ENCODE data around the gene BBS5.
"Not testable (repeated sequence)": the region's sequence is repeated elsewhere in the genome, so short reads cannot be mapped to it uniquely, and the experiment has no call there.

BBS5 gene

DNA sequence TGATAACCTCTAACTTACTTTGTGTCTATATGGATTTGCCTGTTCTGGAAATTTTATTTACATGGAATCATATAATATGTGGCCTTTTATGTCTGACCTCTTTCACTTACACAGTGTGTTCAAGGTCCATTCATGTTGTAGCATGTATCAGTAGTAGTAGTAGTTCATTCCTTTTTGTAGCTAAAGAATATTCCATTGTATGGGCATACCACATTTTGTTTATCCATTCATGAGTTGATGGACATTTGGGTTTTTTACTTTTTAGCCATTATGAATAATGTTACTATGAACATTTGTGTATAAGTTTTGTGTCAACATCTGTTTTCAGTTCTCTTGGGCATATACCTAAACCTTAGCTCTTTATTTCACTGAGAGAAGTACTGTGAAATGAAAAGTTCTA is 11.5 kb downstream of the BBS5 start:
- DNase-seq: no peak

DNA sequence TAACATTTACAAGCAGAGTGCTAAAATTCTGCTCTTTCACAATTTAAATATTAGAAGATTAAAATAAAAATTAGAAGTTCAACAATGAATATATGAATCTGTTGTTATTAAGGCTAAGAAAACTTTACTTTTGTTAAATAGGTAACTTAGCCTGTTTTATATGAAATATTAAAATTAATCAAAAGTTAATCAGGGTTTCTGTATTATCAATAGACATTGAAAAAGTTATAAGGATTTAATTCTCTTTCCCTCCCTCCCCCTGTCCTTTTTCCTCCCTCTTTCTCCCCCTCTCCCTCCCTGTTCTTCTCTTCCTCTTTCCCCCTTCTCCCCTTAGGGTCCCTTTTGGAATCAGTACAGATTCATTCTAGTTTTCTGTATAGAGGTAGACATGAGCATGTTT is 12.1 kb downstream of the BBS5 start:
- DNase-seq: no peak

DNA sequence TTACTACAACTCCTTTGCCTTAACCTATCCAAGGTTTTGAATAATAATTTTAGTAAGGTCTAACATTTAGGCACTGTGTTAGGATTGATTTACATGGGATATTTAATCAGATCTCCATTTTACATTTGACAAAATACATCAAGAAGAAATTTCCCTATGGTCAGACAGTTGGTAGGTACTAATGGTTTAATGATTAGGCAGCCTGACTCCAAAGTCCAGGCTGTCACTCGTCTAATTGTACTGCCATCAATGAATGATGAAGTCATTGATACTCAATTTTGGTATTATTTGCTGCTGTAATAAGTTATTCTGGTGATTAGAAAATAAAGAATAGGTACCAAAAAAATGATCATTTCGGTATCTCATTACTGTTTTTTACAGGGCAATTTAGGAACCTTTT is 14.1 kb downstream of the BBS5 start:
- no peak for DNase-seq

DNA sequence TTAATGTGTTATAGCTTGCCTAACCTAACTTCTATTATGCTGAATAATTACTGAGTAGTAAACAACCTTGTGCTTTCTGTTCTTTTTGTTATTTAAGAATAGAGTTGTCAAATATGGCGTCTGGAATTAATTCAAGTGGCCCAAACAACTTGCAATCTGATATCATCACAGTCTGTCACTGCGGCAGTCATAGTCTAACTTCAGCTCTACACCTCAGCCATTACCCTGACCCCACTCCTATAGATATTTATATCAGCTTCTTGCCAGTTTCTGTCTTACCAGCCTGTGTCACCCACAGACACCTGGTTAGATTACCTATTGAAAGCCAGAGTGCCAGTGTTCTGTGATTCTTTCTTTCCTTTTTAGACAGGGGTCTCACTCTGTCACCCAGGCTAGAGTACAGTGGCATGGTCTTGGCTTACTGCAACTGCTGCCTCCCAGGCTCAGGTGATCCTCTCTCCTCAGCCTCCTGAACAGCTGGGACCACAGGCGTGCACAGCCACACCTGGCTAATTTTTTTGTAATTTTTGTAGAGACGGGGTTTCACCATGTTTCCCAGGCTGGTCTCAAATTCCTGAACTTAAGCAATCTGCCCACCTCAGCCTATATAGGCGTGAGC is 16.1 kb downstream of the BBS5 start:
- no peak for DNase-seq

DNA sequence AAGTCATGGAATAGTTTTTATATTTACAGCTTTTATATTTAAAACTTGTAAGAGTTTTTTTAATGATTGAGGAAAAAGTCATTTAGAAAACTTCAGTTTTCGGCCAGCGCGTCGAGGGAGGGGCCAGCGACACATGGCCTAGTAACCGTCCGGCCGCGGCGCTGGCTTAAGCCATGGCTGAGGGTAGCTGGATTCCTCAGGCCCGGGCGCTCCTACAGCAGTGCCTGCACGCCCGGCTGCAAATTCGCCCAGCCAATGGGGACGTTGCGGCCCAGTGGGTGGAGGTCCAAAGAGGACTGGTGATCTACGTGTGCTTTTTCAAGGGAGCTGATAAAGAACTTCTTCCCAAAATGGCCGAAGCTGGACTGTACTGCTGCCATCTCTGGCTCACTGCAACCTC is 25.4 kb downstream of the BBS5 start:
- no peak for DNase-seq

DNA sequence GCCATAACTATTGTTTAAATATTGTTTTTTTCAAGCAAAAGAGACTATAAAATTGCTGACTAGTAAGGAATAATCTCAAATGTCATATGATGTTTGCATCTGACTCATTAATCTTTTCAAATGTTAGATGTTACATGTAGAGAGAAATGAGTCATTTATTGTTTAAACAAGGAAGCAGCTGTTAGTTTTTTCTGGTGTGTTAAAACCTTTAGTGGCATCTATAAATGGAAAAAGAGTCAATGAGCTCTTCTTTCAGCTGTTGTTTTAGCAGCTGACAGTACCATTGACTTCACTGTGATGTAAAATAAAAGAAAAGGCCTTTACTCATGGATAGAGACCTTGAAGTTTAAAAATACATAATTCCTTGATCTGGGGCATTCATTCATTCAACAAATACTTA is 28.4 kb downstream of the BBS5 start:
- peak; percentile 42 for DNase-seq

DNA sequence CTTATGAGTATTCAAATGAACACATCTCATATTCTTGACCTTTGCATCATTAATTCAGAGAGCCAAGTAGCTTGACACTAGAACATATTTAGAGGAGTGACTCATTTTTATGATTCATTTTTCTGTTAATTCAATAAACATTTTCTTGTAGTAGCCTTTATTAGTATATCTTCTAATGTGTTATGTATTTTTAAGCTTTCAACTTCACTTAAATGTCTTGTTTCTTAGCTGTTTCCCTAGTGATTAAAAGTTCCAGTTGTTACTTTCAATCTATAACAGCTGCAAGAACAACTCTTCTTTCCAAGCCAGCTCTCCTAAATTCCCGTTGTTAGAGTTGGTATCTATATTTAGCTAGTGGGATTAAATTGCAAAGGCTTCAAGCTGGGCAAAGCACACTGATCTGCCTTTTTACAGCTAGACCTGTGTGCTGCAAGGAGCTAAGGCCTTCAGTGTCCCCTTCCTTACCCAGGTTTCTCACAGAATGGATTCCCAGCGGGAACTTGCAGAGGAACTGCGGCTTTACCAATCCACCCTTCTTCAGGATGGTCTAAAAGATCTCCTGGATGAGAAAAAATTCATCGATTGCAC is 30.1 kb downstream of the BBS5 start, which contains the start of gene KLHL41:
KLHL41 (plus strand) TSS at position 405 of the 588 bp plus-strand sequence; CDS start at position 482, 77 bp downstream.
- peak; percentile 28 for DNase-seq

DNA sequence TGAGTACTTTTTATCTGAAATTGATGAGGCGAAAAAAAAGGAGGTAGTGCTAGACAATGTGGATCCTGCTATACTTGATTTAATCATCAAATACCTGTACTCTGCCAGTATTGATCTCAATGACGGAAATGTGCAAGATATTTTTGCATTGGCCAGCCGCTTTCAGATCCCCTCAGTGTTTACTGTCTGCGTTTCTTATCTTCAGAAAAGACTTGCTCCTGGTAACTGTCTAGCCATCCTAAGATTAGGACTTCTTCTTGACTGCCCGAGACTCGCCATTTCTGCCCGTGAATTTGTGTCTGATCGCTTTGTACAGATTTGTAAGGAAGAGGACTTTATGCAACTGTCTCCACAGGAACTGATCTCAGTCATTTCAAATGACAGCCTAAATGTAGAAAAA is 30.7 kb downstream of the BBS5 start:
- DNase-seq: no peak

DNA sequence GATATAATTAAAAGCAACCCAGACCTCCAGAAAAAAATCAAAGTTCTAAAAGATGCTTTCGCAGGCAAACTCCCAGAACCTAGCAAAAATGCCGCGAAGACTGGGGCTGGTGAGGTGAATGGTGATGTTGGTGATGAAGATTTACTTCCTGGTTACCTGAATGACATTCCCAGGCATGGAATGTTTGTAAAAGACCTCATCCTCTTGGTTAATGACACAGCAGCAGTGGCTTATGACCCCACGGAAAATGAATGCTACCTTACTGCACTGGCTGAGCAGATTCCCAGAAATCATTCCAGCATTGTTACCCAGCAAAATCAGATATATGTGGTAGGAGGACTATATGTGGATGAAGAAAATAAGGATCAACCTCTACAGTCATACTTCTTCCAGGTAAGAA is 31.2 kb downstream of the BBS5 start:
- no peak for DNase-seq

DNA sequence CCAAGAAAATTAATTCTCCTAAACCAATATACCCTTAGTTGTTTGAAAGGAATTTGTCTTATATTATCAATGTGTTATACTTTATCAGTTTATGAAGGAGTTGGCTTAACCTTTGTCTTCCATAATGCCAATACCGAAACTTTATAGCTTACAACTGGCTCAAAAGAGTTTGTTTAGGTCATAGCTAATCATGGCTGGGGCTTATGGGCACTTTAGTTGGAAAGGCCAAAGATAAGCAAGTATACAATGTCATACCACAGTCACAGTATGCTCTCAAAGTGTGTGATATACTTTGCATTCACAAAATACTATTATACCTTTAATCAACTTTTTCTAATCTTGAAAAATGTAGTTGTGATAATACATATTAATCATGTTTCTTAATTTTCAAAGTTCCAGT is 32.5 kb downstream of the BBS5 start:
- DNase-seq: no peak

DNA sequence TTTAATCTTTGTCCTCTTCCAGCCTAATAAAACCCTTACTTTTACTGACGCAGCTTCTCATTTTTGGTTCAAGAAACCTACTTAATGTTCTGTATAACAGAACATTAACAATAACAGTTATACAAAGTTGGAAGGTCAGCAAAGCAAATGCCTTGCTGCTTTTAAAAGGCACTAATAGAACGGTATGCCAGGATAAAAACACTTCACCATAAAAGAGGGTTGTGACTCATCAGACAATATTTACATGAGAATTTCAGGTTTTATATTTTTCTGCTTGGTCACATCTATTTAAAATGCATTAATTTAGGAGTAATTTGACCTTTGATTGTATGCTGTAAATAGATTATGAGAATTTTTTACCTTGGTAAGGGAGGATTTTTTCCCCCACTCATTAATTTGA is 33.2 kb downstream of the BBS5 start:
- no peak for DNase-seq

DNA sequence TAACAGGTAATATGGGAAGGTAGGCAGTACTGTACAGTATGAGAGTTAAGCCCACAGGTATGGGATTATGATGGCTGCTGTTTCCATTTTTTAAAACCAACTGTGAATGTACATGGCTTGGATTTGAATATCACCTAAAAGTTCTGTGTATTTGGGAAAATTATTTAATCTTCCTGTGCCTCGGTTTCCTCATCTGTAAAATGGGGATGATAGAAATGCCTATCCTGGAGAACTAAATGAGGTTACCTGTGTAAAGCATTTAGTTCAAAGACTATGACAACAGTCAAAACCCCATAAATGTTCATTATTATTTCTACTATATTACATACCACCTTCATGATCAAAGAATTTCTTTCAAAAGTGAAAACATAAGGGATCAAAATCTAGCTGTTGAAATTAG is 33.8 kb downstream of the BBS5 start:
- DNase-seq: no peak

DNA sequence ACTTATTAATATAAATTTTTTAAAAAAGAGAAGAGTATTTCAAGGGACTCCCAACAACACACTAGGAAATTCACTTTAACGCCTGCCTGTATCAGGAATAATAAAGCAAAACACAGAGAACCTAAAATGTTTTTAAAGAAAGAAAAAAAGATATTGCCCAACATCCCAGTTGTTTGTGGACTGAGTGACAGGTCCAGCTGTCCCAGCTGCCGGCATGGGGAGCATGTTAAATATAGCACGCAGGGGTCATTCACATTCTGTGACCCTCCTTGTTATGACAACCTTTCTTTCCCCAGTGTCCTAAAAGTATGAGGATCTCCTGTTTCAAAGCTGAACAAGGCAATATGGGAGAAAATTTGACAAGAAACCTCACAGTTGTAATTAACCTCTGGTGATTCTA is 34.6 kb downstream of the BBS5 start:
- DNase-seq: no peak

DNA sequence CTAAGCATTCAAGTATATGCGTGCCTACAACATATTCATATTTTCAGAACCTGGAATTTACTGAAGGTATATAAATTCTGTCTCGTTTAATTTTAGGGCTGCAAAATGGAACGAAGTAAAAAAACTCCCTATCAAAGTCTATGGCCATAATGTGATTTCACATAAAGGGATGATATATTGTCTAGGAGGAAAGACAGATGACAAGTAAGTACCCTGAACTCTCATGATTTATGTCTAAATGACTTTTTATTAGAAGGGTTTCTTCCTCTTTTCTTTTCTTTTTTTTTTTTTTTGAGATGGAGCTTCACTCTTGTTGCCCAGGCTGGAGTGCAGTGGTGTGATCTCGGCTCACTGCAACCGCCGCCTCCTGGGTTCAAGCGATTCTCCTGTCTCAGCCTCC is 35.5 kb downstream of the BBS5 start:
- DNase-seq: not testable (repeated sequence)

DNA sequence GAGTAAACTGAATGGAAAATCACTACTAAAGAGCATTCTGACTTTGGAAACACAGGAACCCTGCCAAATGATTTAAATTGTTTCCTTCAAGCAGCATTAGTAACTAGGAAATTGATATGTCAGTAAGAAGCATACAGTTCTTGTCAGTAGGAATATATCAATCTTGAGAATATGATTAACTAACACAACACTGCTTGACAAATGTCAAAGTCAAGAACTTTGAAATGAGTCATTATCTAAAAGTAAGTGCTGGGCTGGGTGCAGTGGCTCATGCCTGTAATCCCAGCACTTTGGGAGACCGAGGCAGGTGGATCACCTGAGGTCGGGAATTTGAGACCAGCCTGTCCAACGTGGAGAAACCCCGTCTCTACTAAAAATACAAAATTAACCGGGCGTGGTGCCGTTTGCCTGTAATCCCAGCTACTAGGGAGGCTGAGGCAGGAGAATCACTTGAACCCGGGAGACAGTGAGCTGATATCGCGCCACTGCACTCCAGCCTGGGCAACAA is 37.2 kb downstream of the BBS5 start:
- not testable (repeated sequence) for DNase-seq

DNA sequence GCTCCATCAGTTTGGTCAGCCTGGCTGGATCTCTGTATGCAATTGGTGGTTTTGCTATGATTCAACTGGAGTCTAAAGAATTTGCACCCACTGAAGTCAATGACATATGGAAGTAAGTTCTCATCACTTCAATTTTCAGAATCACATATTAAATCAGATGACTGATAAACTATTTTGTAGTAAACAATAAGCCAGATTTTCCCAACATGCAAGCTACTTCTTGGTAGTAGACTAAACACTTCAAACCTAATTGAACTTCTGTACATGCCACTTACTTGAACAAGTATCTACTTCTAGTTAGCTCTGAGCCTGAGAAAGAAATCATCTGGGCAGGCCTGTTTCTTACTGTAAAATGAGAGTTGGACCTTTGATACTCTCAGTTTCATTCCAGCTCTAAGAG is 41.6 kb downstream of the BBS5 start:
- no peak for DNase-seq

DNA sequence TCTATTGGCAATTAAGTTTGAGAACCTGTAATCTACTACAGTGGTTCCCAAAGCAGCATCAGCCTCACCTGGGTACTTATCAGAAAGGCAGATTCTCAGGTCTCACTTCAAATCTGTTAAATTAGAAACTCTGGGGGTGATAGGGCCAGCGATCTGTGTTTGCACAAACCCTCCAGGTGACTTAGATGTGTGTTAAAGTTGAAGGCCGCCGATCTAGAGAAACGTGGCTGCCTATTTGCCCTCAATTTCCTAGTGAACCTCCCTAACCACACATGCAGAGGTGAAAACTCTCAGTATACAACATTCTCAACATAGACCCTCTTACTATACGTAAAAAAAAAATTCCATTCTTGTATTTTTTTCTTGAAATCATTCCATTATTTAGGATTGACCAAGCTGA is 44.4 kb downstream of the BBS5 start:
- DNase-seq: no peak

DNA sequence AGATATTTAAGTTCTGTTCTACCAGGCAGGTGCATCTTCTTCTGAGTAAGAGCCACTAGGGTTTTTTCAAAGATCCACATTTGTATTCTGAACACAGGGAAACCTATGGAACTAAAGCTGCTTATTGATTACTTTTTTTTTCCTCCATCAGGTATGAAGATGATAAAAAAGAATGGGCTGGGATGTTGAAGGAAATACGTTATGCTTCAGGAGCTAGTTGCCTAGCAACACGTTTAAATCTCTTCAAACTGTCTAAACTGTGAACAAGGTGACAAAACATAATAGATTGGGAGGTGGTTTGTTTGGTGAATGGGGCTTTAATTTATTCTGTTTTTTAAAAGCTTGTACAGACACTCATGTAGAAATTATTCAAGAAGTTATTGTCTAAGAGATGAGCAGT is 46.1 kb downstream of the BBS5 start:
- DNase-seq: no peak

DNA sequence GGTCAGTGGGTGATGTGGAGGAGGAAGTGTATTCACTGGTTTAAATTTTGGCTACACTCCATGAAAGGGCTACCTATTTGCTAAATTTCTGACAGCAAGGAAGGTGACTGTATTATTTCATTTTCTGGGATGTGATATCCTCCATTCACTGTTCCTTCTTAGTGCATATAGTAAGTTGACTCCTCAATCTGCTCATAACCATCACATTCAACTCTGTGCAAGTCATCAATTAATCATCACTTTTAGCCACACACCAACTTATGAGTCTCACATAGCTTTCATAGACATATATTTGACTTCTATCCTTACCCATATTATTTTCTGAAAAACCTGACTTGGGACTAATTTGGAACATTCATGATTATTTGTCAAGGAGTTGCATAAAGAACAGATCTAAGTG is 47.2 kb downstream of the BBS5 start:
- peak; percentile 16 for DNase-seq

DNA sequence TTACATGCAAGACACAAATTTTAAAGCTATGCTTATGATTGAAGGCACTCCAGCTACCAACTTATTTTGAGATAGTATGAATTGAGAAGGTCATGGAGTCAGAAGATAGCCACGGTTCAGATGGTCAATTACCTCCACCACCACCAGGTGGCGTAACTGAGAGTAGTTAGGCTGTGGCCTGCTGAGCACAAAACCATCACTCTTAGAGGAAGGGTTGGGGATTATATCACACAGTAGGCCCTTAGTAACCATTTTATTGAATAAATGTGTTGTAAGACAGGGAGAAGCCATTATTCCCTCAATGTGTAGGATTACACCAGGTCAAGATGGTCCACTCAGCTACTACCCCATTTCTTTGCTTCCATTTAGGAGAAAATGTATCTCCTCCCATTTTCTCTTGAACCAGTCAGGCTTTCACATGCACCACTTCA is 49.0 kb downstream of the BBS5 start:
- peak; percentile 58 for DNase-seq

DNA sequence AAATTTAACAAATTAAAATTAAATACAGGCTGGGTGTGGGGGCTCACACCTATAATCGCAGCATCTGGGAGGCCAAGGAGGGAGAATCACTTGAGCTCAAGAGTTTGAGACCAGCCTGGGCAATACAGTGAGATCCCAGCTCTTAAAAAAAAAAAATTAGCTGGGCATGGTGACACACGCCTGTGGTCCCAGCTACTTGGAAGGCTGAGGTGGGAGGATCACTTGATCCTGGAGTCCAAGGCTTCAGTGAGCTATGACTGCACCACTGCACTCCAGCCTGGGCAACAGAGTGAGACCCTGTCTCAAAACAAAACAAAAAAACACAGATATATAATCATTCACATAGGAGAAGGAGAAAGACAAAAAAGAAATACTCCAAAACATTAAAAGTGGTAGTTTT is 60.2 kb downstream of the BBS5 start:
- DNase-seq: not testable (repeated sequence)

DNA sequence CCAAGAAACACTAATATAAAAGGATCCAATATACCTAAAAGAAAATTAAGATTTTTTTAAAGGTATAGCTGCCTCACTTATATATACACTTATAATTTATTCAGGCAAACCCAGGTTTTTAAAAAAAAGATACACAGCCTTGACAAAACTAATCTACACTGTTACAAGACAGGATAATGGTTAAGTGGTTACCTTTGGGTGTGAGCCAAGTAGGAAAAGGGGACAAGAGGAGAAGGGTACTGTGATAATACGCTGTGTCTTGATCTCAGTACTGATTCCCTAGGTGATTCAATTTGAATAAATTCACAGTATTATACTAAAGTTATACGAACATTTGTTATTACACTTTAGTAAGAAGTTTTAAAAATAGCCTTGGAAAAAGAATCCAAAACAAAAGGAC is 60.9 kb downstream of the BBS5 start:
- no peak for DNase-seq

DNA sequence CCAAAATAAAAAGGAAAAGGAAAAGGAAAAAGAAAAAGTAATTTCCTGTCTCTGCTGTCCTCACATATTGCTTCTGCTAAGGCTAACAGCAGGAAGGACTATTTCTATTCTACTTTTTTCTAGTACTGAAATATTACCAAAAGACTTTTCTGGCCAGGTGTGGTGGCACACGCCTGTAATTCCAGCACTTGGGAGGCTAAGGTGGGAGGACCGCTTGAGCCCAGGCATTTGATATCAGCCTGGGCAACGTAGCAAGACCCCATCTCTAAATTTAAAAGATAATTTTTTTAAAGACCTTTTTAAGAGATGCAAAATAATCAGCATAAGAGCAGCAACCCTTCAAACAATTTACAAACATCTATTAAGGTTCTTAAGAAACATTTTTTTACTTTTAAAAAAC is 63.1 kb downstream of the BBS5 start:
- DNase-seq: no peak

DNA sequence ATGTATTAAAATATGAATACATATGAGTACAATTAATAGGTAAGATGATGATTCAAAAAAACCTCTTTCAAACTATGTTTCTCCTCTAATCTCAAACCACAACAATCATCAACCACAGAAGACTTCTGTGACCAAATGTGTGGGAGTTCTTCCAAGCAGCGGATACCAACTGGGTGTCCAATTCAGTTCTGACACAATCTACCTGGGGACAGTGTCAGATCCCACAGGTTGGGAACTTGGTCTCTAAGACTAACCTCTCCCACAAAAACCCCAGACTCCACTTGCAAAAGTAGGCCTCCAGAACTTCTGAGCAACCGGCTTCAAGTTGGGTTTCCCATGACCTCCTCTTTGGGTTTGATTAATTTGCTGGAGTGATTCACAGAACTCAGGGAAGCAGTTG is 67.5 kb downstream of the BBS5 start:
- DNase-seq: no peak
